ENCODE results near the gene KRTAP13-4. TPM values are rescaled to one million over a fixed set of nuclear protein-coding genes. Genes with fewer than 3 reads are reported as not detected.

KRTAP13-4 gene, protein sequence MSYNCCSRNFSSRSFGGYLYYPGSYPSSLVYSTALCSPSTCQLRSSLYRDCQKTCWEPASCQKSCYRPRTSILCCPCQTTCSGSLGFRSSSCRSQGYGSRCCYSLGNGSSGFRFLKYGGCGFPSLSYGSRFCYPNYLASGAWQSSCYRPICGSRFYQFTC
- total RNA-seq (2014; rRNA removed; shearing (Covaris generic)), result not detected in 2 replicates

DNA sequence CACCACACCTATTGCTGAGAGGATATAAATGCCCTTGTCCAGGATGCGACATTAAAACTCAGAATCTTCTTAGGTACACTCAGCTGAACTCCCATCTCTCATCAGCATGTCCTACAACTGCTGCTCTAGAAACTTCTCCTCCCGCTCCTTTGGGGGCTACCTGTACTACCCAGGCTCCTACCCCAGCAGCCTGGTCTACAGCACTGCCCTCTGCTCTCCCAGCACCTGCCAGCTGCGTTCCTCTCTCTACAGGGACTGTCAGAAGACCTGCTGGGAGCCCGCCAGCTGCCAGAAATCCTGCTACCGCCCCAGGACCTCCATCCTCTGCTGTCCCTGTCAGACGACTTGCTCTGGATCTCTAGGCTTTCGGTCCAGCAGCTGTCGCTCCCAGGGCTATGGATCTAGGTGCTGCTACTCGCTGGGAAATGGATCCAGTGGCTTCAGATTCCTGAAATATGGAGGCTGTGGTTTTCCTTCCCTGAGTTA, at the start of gene KRTAP13-4:
KRTAP13-4 (plus strand) TSS at position 51 of the 486 bp plus-strand sequence; CDS start at position 107, 56 bp downstream.
- no peak for DNase-seq (ENCODE audit: low read depth)

DNA sequence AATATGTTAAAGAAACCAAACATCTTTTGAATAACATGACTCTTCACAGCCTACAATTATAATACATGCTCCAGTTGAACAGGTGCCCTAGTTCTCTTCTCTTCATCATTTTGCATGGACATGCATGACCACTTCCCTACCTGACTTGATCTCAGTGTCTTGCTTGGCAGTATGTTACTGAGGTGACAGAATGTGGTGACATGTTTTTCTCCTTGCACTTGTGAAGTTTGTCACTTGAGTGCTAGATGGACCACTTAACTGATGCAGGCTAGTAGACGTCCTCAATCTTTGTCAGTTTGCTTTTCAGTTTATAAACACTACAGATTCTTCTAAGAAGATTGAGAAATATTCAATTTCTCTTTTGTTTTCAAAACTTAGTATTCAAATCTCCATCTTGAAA, 47.8 kb upstream of the KRTAP13-4 start:
- DNase-seq (ENCODE audit: low read depth), result no peak

DNA sequence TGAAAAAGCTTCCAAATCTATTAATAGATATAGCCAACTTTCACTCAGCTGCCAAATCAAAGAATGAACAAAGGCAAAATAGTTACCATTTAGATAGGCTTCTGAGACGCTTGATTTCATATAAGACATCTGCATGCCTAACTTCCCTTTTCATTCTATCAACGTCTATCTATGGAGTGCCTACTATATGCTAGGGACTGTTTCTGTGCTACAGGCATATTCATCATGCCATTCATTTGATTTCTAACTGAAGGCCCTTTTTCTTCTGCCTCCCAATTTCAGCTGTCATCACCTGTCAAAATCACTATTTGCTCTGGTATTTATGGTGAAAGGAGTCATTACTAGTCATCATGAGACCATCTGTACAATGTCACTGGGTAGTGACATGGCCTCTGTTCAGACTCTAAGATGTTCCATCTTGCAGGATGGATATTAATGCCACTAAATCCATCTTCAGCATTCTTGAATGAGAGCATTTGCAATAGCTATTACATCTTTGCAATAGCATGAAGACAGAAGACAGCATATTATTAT, 38.5 kb upstream of the KRTAP13-4 start:
- DNase-seq (ENCODE audit: low read depth), result no peak

DNA sequence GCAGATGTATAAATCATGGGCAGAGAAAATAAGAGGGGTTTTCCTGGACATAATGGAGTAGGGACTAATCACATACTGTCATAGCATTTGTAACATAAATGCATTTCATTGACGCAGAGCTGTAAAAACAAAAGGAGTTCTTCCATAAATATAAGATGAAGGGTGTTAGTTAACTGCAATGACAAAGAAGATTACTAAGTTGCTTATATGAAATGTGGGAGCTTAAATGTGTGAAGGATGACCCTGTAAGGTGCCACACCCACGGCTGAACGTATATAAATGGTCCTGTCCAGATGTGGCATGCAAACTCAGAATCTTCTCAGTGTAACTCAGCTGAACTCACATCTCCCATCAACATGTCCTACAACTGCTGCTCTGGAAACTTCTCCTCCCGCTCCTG, 34.3 kb upstream of the KRTAP13-4 start, which contains the start of gene KRTAP13-1:
KRTAP13-1 (plus strand) TSS at position 301 of the 400 bp plus-strand sequence; CDS start at position 357, 56 bp downstream.
- no peak for DNase-seq (ENCODE audit: low read depth)

DNA sequence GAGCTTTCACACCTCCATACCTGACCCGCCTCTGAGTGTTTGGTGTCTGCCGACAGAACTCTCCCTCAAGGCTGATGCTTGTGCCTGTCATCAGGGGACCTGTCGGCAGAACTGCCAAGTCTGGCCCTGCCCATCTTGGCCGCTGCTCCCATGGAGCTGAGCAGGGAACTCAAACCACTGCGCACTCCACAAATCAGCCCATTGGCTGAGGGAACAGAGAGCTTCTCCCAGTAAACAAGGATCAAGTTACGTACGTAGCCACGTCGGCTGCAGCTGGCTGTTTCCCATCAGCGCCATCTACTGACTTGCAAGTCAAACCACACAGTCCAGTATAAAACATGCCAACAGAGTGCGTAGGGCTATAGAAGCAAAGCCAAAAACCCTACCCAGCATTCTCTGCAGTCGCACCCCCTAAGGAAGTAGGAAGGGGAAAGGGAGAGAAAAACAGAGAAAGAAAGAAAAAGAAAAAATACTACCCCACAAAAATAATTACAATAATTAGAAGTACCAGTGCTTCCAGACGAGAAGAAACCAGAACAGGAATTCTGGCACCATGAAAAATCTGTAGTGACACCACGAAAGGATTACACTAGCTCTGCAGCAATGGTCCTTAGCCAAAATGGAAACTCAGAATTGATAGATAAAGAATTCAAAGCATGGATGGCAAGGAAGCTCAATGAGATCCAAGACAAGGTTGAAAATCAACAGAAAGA, 21.1 kb upstream of the KRTAP13-4 start:
- peak; percentile 54 for DNase-seq (ENCODE audit: low read depth)

DNA sequence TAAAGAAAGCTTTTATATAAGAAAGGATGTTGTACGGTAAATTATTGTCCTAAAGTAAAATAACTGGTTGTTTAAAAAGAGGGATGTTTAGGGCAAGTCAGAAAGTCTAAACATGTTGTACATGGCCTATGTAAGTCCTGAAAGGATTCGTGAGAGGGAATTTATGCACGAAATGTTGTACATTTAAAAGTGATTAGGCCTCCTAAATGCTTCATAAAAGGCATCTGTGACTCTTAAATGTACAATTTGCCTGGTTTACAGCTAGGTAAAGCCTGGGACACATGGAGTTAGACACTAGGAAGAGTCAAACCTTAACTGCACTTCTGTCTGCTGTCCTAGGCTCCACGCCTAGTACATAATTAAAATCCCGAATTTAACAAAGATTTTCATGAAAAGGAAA, 14.0 kb upstream of the KRTAP13-4 start:
- DNase-seq (ENCODE audit: low read depth), result no peak

DNA sequence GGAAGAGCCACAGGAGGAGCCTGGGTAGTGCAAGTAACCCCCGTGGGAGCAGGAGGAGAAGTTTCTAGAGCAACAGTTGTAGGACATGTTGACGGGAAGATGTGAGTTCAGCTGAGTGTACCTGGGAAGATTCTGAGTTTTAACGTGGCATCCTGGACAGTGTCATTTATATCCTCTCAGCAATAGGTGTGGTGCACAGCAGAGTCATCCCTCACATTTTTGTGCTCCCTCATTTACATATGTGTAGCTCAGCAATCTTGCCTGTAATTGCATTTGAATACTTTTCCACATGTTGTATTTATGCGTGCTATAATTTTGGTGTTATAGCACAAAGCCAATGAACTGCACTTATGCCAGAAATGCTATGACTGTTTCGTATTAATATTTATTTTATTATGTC, 4.2 kb upstream of the KRTAP13-4 start, which contains the start of gene KRTAP13-3:
KRTAP13-3 (minus strand) TSS at position 101 of the 400 bp plus-strand sequence; CDS start at position 87, 14 bp downstream.
- DNase-seq (ENCODE audit: low read depth), result no peak

DNA sequence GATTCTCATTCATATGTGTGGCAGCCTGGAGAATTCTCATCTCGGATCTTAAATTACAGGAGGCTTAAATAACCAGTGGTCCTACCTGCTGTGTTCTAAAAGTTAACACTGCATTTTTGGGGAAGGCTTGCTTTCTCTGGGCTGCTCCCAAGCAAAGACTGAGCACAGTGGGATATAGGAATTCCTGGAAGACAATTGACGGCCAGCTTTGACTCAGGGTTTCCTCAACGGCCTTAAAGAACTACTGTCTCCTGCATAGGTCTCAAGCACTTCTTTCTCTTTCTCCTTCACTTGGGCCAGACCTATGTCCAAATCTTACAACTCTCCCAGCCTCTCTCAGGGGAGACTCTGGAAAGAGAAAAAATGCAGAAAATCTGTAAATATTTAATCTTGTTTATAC, 3.3 kb upstream of the KRTAP13-4 start:
- no peak for DNase-seq (ENCODE audit: low read depth)

DNA sequence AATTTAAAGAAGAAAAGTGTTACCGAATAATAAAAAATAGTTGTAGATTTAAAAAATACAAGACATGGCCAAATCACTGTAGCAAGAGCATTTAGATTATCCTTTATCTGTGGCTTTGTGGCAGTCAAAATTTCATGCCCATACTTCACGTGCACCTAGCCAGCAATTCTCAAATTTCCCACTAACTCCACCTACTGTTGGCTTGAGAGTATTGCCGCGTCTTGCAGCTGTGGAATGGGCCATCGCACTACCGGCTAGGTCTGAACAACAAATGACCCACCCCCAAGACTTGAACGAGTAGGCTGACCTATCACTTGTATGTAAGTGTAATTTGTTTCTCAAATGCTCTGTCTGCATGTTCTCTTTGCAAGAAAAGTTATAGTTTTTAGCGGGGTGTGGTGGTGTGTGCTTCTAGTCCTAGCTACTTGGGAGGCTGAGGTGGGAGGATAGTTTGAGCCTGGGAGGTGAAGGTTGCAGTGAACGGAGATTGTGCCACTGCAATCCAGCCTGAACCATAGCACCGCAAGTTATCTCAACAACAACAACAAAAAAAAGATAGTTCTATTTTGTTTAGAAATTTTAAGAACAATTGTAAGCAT, 4.1 kb downstream of the KRTAP13-4 start:
- peak; percentile 9 for DNase-seq (ENCODE audit: low read depth)

DNA sequence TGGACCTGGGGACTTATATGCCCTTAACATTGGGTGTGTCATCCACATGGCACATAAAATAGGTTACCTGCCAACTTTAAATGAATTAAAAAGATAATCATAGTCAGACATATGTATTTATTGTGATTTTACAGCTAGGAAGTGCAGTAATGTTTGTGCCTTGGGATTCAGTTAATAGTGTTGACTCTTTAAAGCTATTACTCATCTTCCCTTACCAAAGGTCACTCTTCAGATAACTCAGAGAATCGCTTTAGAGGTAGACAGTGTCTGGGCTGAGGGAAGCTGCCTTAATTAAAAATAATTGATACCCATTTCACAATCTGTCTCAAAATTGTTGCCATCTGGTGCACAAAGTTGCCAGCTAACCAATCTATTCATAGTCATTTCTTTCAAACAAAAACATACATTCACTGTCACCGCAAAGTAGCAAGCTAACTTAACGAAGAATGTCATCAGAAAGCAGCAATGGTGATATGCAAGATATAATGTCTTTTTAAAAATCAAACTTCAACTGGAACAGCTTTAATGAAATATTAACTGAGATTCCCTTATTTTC, 7.1 kb downstream of the KRTAP13-4 start:
- DNase-seq (ENCODE audit: low read depth), result no peak

DNA sequence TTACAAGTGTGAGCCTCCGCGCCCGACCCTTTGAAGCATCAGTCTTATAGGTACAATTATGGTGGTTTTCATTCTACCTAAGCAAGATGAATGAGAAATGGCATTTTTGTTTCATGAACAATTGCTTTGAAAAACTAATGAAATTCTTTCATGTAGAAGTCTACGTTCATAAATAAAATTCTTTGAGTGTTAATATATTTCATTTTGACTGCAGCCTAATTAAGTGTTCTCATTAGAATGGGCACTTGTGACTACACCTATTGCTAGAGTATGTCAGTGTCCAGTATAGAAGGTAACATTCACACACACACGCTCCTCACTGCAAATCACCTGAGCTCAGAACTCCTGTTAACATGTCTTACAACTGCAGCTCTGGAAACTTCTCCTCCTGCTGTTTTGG, 10.0 kb downstream of the KRTAP13-4 start, which contains the start of gene KRTAP15-1:
KRTAP15-1 (plus strand) TSS at position 301 of the 400 bp plus-strand sequence; CDS start at position 354, 53 bp downstream.
- no peak for DNase-seq (ENCODE audit: low read depth)

DNA sequence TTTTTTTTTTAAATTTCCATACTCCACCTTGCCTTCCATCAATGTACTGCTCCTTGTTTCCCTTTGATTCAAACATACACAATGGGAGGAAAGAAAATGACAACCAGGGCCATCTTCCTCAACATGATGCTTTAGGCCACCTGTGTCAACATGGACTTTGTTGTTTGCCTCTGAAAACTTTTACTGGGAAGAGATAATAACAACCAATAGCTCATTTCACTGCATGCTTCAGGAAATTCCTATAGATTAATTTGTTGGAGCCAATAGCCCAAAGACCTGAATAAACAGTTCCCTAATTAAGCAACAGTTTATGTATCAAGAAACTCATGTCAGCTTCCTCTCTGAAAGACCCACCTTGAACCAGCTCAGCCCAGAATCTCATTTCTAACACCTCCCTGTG, 13.2 kb downstream of the KRTAP13-4 start:
- no peak for DNase-seq (ENCODE audit: low read depth)

DNA sequence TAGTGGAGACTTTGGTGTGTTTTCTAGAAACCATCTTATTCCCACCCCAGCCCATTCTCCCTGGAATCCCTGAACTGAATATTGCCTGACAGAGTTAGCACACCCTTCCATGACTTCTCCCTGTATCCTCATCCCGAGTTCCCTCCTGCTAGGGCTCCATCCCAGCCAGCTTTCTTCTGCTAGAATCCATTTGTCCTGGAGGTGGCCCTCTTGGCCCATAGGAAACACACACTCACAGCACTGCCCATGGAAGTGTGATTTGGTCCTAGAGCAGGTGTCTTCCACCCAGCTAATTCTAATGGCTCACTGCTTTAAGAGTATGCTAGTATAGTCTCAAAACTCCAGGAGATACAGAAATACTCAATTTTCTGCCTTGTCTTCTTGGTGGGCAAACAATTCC, 14.2 kb downstream of the KRTAP13-4 start:
- DNase-seq (ENCODE audit: low read depth), result no peak

DNA sequence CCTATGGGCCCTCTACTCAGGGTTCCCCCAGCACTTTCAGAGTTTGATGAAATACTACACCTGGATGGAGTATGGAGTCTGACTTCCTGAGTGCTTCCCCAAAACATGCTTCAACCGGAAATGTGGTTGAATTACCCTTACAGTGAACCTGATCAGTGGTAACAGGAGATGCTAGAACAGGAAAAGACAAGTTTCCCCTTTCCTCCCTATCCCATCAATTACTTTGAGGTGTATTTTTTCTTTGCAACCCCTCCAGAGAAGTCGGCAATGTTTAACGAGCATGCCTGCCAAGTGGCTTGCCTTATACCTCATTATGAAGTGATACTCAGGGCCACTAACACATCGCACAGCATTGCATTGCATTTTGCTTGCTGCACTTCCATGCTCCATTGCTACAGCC, 17.0 kb downstream of the KRTAP13-4 start:
- no peak for DNase-seq (ENCODE audit: low read depth)

DNA sequence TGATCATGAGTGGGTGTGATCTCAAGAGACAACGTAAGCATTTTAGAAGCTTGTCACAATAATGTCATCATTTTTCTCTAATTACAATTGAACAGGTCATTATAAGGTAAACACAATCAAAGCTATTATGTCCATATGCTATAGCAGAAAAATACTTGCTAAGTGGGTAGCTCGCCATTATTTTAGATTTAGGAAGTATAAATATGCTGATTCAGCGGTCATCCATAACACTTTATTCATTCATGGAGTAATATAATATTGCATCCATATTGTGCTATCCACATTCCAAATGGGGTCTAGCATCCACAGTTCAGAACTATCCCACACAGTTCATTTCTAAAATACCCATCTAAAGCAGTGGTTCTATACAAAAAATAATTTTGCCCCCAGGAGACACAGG, 18.5 kb downstream of the KRTAP13-4 start:
- no peak for DNase-seq (ENCODE audit: low read depth)

DNA sequence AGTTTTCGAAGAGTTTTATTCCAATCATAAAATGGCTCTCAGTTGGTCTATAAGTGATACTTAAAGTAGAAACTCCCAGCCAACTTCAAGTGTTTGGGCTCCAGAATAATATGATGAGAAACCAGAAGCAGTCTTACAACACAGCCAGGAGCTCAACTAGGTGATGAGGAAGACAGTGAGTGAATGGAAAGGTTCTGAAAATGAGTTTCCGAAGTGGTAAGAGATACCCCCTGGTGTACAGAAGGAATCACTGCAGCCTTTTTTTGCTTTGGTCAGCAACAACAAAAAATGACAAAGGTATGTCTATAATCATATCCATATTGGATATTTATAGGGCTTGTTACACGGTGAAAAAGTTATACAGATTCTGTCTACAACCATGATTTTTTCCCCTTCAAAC, 33.7 kb downstream of the KRTAP13-4 start:
- DNase-seq (ENCODE audit: low read depth), result peak; percentile 1

DNA sequence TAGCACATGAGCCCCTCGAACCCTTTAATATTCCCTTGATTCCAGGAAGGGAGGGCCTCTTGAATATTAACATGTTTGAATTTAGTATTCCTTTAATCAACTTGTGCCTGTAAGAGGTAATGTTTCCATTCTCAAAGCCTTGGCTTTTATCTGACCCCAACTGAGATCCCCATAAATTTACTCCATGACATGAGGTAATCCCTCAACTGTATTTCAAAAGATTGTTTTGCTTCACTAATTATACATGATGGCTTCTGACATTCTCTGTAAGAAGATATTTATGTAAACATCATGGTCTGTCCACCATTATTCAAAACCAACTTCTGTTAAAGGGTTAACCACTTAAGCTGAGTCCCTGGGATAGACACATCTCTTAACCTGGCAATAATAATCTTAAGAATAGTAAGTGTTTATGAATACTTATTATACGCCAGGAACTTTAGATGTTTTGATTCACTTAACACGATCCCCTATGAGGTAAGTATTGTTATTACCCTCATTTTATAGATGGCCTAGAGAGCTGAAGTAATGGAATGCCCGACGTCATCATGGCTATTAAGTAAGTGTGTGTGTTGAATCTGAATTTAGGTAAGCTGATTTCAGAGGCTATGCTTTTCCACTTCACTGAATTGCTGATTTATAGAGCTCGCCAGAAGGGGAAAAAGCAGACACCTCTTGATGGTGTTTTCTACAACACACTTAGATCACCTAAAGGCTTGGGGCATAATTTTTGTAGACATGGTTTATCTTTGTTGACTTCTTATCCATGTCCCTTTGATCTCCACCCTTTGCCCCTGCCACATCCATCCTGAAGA, 39.1 kb downstream of the KRTAP13-4 start:
- DNase-seq (ENCODE audit: low read depth), result no peak

DNA sequence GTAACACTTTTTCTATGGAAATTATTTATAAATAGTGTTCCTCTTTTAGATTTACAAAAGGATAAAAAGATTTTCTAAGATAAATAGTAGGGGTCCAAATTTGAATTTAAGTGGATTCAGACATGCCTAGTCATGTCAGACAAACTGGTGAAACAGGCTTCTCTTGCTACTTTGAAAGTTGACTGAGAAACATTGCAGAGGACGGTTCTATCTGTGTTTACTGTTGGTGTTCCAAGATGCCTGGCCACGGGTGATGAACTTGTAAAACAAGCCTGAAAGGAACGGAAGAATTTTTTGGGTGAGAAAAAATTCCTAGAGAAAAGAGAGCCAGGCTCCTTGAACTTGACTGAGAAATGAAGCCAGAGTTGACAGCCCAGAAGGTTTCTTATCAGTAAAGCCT, 48.0 kb downstream of the KRTAP13-4 start:
- no peak for DNase-seq (ENCODE audit: low read depth)

DNA sequence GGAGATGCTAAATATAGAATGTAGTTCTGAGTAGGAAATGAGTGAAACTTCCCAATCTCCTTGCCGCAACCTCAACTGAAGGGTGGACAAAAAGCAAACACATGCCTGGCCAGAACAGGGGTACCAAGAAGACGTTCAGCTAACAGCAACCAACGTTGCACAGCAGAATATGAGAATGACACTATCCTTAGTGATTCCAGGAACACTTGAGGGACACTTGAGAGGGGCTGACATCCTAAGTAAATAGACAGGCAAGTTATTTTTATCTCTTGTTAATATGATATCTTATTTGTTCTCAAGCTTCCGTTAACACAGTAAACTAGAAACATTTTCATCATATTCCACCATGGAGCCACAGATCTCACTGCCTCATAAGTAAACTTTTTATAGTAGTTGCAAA, 49.2 kb downstream of the KRTAP13-4 start:
- no peak for DNase-seq (ENCODE audit: low read depth)

DNA sequence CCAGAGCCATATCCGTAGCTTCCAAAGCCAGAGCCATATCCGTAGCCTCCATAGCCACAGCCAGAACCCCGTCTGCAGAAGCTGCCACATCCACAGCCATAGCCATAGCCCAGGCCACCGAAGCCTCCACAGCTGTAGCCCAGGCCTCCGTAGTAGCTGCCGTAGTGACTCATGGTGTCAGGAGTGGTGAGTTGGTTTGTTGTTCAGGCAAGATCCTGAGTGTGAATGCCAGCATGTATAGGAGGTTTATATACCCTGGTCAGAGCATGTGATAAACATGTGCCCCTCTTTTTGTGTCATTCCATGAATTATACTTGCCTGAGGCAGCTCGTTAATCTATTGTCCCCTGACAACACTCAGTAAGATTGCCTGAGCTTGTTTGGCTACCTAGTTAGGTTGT, 50.1 kb downstream of the KRTAP13-4 start, which contains the start of gene KRTAP19-1:
KRTAP19-1 (minus strand) TSS at position 223 of the 400 bp plus-strand sequence; CDS start at position 173, 50 bp downstream.
- no peak for DNase-seq (ENCODE audit: low read depth)
